NCI-H524 treated with DMSO at 0.1 percent for 48 hours (cell line): ENCODE measurements around the gene GPRIN1.

Source experiments
- DNase-seq: peaks from one replicate; lab custom pipeline; 2025; lab: John Stamatoyannopoulos, UW

GPRIN1 gene

DNA sequence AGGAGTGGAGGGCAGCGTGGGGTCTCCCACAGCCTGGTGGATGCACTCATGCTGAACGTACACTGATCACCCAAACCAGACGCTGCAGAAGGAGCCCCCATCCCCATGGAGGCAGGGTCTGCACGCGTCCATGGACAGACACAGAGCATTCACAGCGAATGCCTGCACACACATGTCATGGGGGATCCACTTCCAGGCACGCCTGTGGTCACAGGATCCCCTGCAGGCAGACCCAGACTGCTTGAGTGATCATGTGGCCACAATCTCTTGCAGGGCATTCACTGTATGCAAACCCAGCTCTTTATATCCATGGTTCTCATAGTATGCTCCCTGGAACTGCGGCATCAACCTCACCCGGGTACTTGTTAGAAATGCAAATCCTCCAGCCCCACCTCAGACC is 15.0 kb upstream of the GPRIN1 start:
- DNase-seq = no peak

GRCh38 chr5:176624142-176624541 is 14.2 kb upstream of the GPRIN1 start:
- no peak for DNase-seq

- no peak for DNase-seq
Measured at GRCh38 chr5:176621661-176622079, 11.7 kb upstream of the GPRIN1 start.

GRCh38 chr5:176620333-176620981 is 10.5 kb upstream of the GPRIN1 start:
- DNase-seq = no peak

- DNase-seq = no peak
Measured at GRCh38 chr5:176619569-176620332, 9.8 kb upstream of the GPRIN1 start.

- DNase-seq = no peak
Measured at GRCh38 chr5:176619203-176619568, 9.2 kb upstream of the GPRIN1 start.

GRCh38 chr5:176618783-176619182 is 8.8 kb upstream of the GPRIN1 start:
- no peak for DNase-seq

DNA sequence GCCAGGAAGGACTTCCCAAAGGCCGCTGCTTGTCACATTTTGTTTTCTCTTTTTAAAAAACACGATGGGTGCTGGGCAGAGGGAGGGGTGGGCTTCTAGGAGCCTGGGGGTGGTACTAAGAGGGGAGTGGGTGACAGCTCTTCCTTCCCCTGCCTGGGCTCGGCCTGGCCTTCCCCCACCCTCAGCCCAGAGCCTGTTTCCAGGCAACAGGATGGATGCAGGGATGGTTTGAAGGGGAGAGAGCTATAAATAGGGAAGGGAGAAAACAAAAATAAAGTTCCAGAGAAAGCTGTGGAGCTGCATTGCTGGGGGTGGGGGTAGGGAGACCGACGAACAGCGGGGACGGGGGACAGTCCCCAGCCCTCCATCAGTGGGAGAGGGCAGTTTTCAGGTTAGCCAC is 6.6 kb upstream of the GPRIN1 start:
- DNase-seq = no peak

- no peak for DNase-seq
Measured at GRCh38 chr5:176614805-176615478, 5.0 kb upstream of the GPRIN1 start.

DNA sequence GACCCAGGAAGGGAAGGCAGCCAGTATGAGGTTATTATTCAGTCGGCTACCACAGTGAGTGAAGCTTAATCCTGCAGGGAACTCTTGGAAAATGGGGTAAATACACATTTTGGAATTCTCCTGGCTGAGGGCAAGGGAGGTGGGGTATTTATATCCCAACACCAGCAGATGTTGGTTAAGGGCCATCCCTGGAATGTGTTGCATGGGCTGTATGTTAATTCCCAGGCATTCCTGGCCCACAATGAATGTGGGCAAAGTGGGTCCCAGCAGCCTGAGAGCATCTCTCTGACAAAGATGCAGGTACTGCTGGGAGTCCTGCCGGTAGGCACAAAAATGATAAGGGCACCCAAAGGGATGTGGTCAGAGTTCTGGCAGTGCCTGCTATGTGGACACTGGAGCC is 2.9 kb upstream of the GPRIN1 start:
- DNase-seq = no peak

GRCh38 chr5:176612008-176612407 is 2.1 kb upstream of the GPRIN1 start:
- DNase-seq = no peak

- no peak for DNase-seq
Measured at GRCh38 chr5:176611435-176611834, 1.5 kb upstream of the GPRIN1 start.

DNA sequence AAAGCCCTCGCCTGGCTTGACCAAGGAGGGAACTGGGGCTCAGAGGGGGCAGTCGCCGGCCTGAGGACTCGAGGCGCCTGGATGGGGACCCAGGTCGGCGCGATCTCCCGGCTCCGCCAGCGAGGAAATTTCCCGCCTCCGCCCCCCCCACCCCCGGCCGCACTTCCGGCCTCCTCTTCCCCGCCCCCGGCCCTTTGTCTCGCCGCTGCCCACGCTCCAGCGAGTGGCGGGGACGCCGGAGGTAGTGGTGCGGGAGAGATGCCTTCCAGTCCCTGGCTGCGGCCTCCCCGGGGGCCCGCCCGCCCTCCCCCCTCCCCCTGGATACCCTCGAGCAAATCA is 448 bp upstream of the GPRIN1 start:
- no peak for DNase-seq

DNA sequence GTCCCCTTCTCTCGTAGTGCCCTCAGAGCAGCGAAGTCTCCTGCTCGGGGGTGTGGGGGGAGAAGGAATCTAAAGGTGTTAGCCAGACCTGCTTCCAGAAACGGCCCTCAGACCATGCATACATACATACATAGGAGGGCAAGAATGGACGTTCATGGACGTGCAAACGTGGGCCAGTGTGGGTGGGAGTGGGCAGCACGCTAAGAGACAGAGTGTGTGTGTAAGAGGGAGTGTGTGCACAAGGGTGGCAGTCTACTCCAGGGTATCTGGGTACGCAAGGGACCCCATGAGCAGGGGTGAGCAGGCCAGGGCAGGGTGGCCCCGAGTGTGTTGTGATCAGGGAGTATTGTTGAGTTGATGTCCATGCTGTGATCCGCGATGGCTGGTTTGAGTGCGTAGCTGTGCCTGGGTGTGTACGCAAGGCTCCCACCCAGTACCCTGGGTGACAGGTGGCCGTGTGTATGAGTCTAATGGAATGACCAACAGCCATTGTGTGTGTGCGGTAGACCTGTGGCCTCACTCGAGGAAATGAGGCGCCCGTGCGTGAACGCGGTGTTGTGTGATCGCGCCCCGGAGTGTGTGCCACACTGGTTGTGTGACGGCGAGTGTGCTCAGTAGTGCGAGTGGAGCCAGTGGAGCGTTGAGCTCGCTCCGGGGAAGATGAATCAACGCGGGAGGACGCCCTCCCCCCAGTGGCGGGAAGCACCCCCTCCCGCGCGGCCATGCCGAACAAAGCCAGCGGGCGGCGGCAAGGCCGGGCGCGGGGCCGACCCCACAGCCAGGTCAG is 826 bp downstream of the GPRIN1 start:
- no peak for DNase-seq

GRCh38 chr5:176608142-176608705 is 1.7 kb downstream of the GPRIN1 start:
- DNase-seq = no peak

DNA sequence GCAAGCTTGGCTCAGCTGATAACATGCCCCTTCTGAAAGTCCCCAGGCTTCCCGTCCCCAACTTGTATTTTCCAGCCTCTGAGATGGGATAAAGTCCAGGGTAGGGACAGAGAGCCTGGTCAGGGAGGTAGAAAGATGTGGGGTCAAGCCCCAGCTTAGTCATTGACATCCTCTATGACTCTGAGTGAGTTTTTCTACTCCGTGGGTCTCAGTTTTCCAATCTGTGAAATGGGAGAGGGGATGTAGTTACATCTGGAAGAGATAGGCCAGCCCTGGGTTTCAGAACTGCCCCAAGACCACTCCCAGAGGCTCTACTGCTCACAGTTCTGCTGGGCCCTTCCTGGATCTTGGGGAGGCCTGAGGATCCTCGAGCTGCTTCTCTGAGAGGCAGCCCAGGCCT is 3.1 kb downstream of the GPRIN1 start:
- no peak for DNase-seq

GRCh38 chr5:176606032-176606431 is 3.9 kb downstream of the GPRIN1 start:
- DNase-seq = no peak

DNA sequence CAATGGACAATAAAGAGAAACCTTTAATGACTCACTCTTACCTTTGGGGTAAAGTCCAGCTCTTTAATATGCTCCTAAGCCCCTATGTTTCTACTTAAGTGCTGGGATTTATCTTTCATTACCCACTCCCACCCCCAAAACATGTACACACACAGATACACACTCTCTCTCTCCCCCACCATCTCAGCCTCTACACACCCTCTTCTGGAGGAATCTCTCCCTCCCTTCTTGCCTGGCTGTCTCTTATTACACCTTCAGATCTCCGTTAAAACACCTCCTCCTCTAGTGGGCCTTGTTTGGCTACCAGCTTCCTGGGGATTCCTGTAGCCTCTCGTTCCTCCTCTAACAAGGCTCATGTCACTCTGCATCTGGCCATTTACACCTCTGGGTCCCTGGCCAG is 6.9 kb downstream of the GPRIN1 start:
- no peak for DNase-seq

DNA sequence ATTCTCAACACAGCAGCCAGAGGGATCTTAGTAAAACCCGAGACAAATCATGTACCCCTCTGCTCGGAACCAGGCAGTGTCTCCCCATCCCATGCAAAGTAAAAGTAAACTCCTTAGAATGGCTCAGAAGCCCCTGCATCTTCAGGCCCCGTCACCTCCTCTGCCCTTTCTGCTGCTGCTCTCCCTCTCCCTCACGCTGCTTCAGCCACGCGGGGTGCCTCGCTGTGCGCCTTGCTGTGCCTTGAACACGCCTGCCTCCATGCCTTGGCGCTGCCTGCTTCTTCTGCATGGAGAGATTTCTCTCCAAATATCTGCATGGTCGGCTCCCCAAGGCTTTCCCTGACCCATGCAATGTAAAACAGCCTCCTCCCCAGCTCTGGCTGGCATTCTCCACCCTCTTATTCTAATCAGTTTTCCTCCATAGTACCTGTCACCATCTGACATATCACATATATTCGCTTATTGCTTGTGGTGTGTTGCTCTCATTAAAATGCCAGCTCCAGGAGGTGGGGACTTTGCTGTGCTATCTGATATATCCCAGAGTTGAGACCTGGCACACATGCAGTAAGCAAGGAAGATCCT is 8.0 kb downstream of the GPRIN1 start:
- DNase-seq = no peak

GRCh38 chr5:176599749-176600430 is 10.1 kb downstream of the GPRIN1 start:
- peak; percentile 64 for DNase-seq
